ENCODE results near the gene RAP2A. TPM values are rescaled to one million over a fixed set of nuclear protein-coding genes. Genes with fewer than 3 reads are reported as not detected.

The RAP2A gene
- total RNA-seq, 4 donors from 2014 or later = 21.1 to 33.5 (median 26.6) TPM

DNA sequence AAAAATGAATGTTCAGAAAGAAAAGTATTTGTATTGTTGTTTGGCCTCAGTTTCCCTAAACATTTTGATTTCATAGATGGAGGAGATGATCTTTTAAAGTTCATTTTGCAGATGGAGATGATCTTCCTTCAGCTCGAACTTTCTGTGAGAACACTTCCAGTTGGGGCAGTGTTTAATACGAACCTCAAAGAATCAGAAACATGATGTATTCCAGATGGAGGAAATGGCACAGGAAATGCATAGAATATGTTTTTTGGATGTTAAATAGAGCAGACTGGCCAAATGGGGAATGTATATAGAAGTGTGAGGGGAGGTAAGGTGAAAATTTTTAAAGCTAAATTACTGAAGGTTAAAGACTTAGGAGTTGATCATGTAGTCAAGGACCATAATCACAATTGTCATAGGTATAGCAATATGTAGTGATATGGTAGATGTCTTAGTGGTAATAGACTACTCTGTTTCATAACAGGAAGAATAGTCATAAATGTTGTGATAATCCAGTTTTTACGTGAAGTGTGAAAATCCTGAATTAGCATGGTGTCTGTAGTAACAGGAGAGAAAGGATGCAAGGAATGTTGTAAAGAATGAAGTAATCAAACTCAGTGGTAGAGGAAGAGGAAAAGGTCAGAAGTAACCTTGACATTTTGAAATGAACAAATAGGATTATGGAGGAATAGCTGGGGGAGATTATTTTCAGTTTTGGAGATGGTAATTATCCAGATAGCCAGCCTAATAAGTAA is 5.1 kb downstream of the RAP2A start:
- Histone ChIP-seq H3K4me1 (peaks cover 0 to 46% (median 0%) of the 10 kb centered on the region in 3 donors), H3K9me3 (no peaks in the 10 kb centered on the region), H3K4me3 (no peak overlapping the region), H3K27ac (no peak overlapping the region), H3K27me3 (no peaks in the 10 kb centered on the region), H3K36me3 (no peaks in the 10 kb centered on the region)
- ATAC-seq = no peak
- TF ChIP-seq CTCF (IDR thresholded peaks at IDR 0.05) = no peak
- TF ChIP-seq POLR2A (IDR thresholded peaks at IDR 0.05) = no peak
- no peak for TF ChIP-seq EP300 (IDR thresholded peaks at IDR 0.05)
- no peak for TF ChIP-seq POLR2AphosphoS5 (IDR thresholded peaks at IDR 0.05)
- 56 to 67% methylated on average over 2 to 3 of the region's 3 CpGs for WGBS, 2 donors (ENCODE audit: low coverage in 1 of 2)

DNA sequence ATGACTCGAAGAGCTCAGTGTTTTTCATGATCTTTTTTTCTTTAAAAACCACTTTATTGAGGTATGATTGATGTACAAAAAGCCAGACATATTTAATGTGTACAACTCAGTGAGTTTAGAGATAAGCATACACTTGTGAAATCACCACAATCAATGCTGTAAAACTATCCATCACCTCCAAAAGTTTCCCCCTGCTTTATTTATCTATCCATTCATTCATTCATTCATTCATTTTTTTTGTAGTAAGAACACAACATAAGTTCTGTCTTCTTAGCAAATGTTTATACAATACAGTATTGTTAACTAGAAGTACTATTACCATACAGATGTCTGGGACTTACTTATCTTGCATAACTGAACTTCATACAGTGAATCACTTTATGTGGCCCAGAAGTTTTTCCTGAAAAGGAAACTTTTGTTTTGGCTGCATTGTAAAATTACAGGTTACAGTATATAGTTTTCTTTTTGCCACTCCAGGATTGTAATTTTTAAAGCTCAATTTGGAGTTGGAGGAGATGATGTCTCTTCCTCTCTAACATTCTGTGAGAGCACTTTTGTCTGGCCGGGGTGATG is 6.7 kb downstream of the RAP2A start:
- no peak for ATAC-seq
- TF ChIP-seq CTCF (IDR thresholded peaks at IDR 0.05) (no peak), POLR2A (IDR thresholded peaks at IDR 0.05) (no peak), POLR2AphosphoS5 (IDR thresholded peaks at IDR 0.05) (no peak)
- Histone ChIP-seq H3K9me3 (no peaks in the 10 kb centered on the region), H3K4me1 (peaks cover 0 to 36% (median 0%) of the 10 kb centered on the region in 3 donors), H3K27ac (no peak overlapping the region), H3K36me3 (no peaks in the 10 kb centered on the region), H3K4me3 (no peak overlapping the region), H3K27me3 (no peaks in the 10 kb centered on the region)
- WGBS, 2 donors (ENCODE audit: low coverage in 1 of 2) = 42 to 54% methylated on average over 2 of the region's 2 CpGs

DNA sequence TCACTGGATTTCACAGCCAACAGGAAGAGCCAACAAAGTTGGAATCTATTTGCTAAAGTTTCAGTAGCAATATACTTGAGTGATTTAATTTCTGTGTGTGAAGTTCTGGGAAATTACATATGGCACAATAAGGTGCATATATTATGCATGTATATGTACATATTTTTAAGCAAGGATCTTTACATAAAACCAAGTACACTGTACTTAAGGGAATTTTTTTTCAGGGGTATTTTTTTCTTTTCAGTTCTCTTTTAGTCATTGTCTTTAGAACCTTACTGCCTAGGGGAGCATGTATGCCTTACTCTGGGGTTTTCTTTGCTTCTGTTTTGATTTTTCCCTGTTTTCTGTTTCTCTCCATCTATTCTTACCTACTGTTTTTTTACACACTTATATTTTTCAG is 7.4 kb downstream of the RAP2A start:
- H3K4me1 ChIP-seq = peaks cover 0 to 29% (median 0%) of the 10 kb centered on the region in 3 donors

GRCh38 chr13:97445522-97446187 is 11.7 kb downstream of the RAP2A start:
- no peaks in the 10 kb centered on the region for H3K9me3 ChIP-seq
- H3K27ac ChIP-seq = no peak overlapping the region
- ATAC-seq = no peak

More for the DNA sequence above, 7.4 kb downstream of the RAP2A start:
- Histone ChIP-seq H3K9me3 (no peaks in the 10 kb centered on the region), H3K27me3 (no peaks in the 10 kb centered on the region), H3K36me3 (no peaks in the 10 kb centered on the region), H3K27ac (no peak overlapping the region), H3K4me3 (no peak overlapping the region)
- TF ChIP-seq EP300 (IDR thresholded peaks at IDR 0.05) = no peak
- no peak for ATAC-seq

DNA sequence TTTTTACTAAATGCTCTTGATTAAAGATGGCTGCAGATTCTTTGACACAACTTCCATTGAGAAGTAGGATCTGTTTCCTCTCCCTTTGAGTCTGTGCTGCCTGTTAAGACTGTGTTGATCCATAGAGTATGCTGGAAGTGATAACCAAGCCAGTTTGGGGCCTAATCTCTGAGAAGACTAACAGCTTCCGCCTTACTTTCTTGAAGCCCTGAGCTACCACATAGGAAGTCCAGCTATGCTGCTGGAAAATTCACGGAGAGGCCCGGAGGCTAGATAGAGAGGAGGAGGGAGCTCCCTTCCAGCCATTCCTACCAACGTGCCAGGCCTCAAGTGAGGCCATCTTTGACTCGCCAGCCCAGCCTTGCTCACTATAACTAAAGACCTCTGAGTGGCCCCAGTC is 12.5 kb downstream of the RAP2A start:
- H3K4me3 ChIP-seq = no peak overlapping the region
- no peak for TF ChIP-seq POLR2AphosphoS5 (IDR thresholded peaks at IDR 0.05)
- TF ChIP-seq POLR2A (IDR thresholded peaks at IDR 0.05) = no peak
- no peak for TF ChIP-seq CTCF (IDR thresholded peaks at IDR 0.05)
- TF ChIP-seq EP300 (IDR thresholded peaks at IDR 0.05) = no peak
- H3K4me1 ChIP-seq = peaks cover 0 to 6% (median 0%) of the 10 kb centered on the region in 3 donors
- no peaks in the 10 kb centered on the region for H3K27me3 ChIP-seq
- no peaks in the 10 kb centered on the region for H3K9me3 ChIP-seq
- no peak for ATAC-seq
- no peak overlapping the region for H3K27ac ChIP-seq
- H3K36me3 ChIP-seq = no peaks in the 10 kb centered on the region
- WGBS, 2 donors (ENCODE audit: low coverage in 1 of 2) = 84 to 100% methylated on average over 3 of the region's 5 CpGs

More at GRCh38 chr13:97445522-97446187, 11.7 kb downstream of the RAP2A start:
- Histone ChIP-seq H3K36me3 (no peaks in the 10 kb centered on the region), H3K27me3 (no peaks in the 10 kb centered on the region), H3K4me3 (no peak overlapping the region), H3K4me1 (peaks cover 0 to 2% (median 0%) of the 10 kb centered on the region in 3 donors)
- TF ChIP-seq EP300 (IDR thresholded peaks at IDR 0.05) = no peak
- TF ChIP-seq CTCF (IDR thresholded peaks at IDR 0.05) = no peak
- TF ChIP-seq POLR2AphosphoS5 (IDR thresholded peaks at IDR 0.05) = no peak
- TF ChIP-seq POLR2A (IDR thresholded peaks at IDR 0.05) = no peak

Measured in gastroesophageal sphincter (tissue), 4 donors.